HL-60 (cell line): ENCODE results near the gene KCNC1.

Source experiments
- DNase-seq, 2 experiments: peaks; one replicate each; pipeline ENCODE4 v3.0.0-alpha.2; 2010 to 2020; ENCODE audit warnings: low read depth in 1 of 2, low spot score in 1 of 2
- H3K27ac ChIP-seq: fragments of 250-450 bp; sonication (Bioruptor Pico); replicated peaks from 2 replicates; pipeline ENCODE4 v1.5.1; 2020; ENCODE audit warnings: mild to moderate bottlenecking, moderate library complexity
- H3K27me3 ChIP-seq: fragments of 250-450 bp; sonication (Bioruptor Pico); 2 replicates; pipeline ENCODE4 v1.5.1; 2021; ENCODE audit warnings: mild to moderate bottlenecking, moderate library complexity; ENCODE audit not compliant: insufficient read depth, poor library complexity, severe bottlenecking
- H3K4me3 ChIP-seq: replicated peaks from 2 replicates; pipeline ENCODE4 v1.5.1; 2011; ENCODE audit warnings: mild to moderate bottlenecking, control low read depth, low read length; ENCODE audit not compliant: insufficient read depth
- GABPA ChIP-seq: IDR thresholded peaks from 2 replicates; pipeline ENCODE4 v1.6.1; 2012; ENCODE audit warnings: low read depth
- POLR2AphosphoS5 ChIP-seq: IDR thresholded peaks from 2 replicates; pipeline ENCODE4 v1.6.1; 2012; ENCODE audit warnings: low read depth
- SPI1 ChIP-seq: IDR thresholded peaks from 2 replicates; pipeline ENCODE4 v1.6.1; 2012; ENCODE audit warnings: low read depth, mild to moderate bottlenecking, borderline replicate concordance
- TF ChIP-seq, protein P1 (sequence below): IDR thresholded peaks from one replicate; pipeline ENCODE4 v1.5.1; 2011; ENCODE audit warnings: low read length, control low read depth, inconsistent platforms; ENCODE audit not compliant: insufficient read depth
- TF ChIP-seq, protein P2 (sequence below): IDR thresholded peaks from 2 replicates; pipeline ENCODE4 v1.6.1; 2012; ENCODE audit warnings: low read depth; ENCODE audit not compliant: insufficient replicate concordance

The KCNC1 gene

DNA sequence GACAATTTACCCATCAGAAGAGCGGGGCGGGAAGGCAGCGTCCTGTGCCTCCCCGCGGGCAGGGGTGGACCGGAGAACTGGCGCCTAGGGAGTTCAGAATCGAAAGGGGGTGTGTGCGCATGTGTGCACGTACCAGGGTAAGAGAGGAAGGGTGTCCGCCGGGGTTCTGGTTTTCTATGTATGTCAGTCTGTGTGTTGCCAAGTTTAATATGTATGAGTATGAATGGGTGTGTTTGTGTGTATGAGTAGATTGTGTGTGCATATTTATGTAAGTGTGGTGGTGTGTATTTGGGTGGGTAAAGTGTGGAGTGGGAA is 2.0 kb downstream of the KCNC1 start:
- H3K27ac ChIP-seq, result no peak overlapping the region
- no peak overlapping the region for H3K4me3 ChIP-seq
- no peak for TF ChIP-seq GABPA
- TF ChIP-seq POLR2AphosphoS5, result no peak
- TF ChIP-seq, protein P1, sequence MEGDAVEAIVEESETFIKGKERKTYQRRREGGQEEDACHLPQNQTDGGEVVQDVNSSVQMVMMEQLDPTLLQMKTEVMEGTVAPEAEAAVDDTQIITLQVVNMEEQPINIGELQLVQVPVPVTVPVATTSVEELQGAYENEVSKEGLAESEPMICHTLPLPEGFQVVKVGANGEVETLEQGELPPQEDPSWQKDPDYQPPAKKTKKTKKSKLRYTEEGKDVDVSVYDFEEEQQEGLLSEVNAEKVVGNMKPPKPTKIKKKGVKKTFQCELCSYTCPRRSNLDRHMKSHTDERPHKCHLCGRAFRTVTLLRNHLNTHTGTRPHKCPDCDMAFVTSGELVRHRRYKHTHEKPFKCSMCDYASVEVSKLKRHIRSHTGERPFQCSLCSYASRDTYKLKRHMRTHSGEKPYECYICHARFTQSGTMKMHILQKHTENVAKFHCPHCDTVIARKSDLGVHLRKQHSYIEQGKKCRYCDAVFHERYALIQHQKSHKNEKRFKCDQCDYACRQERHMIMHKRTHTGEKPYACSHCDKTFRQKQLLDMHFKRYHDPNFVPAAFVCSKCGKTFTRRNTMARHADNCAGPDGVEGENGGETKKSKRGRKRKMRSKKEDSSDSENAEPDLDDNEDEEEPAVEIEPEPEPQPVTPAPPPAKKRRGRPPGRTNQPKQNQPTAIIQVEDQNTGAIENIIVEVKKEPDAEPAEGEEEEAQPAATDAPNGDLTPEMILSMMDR, result no peak
- TF ChIP-seq, protein P2, sequence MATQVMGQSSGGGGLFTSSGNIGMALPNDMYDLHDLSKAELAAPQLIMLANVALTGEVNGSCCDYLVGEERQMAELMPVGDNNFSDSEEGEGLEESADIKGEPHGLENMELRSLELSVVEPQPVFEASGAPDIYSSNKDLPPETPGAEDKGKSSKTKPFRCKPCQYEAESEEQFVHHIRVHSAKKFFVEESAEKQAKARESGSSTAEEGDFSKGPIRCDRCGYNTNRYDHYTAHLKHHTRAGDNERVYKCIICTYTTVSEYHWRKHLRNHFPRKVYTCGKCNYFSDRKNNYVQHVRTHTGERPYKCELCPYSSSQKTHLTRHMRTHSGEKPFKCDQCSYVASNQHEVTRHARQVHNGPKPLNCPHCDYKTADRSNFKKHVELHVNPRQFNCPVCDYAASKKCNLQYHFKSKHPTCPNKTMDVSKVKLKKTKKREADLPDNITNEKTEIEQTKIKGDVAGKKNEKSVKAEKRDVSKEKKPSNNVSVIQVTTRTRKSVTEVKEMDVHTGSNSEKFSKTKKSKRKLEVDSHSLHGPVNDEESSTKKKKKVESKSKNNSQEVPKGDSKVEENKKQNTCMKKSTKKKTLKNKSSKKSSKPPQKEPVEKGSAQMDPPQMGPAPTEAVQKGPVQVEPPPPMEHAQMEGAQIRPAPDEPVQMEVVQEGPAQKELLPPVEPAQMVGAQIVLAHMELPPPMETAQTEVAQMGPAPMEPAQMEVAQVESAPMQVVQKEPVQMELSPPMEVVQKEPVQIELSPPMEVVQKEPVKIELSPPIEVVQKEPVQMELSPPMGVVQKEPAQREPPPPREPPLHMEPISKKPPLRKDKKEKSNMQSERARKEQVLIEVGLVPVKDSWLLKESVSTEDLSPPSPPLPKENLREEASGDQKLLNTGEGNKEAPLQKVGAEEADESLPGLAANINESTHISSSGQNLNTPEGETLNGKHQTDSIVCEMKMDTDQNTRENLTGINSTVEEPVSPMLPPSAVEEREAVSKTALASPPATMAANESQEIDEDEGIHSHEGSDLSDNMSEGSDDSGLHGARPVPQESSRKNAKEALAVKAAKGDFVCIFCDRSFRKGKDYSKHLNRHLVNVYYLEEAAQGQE, result no peak
- no peak for TF ChIP-seq SPI1
- H3K27me3 ChIP-seq, result peaks cover 35% of the 10 kb centered on the region
- no peak for DNase-seq

DNA sequence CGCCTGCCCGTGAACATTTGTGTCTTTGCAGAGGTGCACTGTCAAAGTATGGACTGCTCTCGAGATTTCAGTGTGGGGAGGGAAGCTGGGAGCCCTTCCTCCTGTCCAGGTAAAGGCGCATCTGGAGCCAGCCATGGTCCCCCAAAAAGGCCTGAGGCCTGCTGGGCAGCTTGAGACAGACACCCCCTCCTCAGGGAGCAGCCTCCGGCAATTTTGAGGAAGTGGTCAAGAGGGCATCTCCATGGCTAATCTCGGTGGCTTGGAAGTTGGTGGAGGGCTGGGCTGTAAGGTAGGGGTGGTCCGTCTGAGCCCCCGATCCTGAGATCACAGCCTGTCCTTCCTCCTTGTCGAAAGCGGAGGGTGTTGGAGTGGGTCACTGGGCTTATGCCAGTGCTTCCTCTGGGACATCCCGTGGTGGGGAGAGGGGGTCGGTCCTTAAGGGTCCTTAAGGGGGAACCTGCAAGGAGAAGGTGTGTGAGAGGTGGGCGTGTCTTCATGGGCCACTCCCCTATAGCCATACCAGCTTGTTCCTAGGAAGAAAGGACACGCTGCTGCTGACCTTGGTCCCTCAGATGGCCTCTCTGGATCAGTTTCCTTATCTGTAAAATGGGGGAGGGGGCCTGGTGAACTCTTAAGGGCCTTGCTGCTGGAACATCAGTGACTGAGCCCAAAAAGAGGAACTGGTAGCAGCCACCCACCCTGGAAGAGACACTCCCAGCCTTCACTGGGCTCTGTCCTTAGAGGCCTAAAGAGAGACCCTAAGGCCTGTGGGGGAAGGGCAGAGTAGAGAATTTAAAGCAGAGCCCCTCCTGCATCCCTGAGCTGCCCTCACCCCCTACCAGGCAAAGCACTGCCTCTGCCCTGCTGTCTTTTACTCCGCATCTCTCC is 2.6 kb downstream of the KCNC1 start:
- no peak for DNase-seq
- peaks cover 35% of the 10 kb centered on the region for H3K27me3 ChIP-seq
- H3K27ac ChIP-seq, result no peak overlapping the region

DNA sequence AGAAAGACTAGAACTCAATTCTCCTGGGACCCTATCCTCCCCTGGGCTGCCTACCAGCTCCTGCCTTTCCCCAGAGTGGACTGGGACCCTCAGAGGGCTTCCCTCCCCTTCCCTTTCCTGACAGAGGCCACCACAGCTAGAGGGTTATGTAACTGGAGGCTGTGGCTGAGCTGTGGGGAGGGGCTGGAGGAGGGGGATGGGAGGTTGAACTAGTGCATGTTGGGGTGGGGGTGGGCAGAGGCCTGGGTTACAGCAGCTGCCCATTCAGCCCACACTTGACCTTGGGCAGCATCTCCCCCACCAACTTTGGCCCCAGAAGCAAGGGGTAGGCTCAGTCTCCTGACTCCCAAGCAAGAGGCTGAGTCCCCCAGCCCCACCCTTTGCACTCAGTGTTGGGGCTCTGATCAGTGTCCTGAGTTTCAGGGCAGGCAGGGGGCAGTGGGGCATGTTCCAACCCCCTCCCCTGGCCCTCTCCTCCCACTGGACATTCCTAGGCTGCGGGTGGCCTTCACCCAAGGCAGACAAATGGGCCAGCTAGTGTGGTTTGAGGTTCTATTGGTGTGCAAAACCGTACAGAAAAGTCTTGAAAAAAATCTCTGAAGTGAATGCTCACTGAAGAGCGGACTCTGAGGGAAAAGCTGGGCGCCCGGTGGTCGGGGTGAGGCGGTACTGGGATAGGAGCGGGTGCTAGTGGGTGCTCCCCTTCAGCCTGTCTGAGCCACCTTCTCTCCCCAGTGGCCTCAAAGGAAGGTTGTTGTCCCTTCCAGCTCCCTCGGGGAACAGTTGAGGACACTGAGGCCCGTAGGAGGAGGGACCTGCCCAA is 3.8 kb downstream of the KCNC1 start:
- Histone ChIP-seq H3K27me3 (peaks cover 34% of the 10 kb centered on the region), H3K27ac (no peak overlapping the region), H3K4me3 (no peak overlapping the region)
- TF ChIP-seq, protein P2, result no peak
- DNase-seq, result no peak

More for the DNA sequence above, 2.6 kb downstream of the KCNC1 start:
- no peak for TF ChIP-seq POLR2AphosphoS5
- TF ChIP-seq SPI1, result peak; percentile 49; the same call in 1 of the 2 replicates
- no peak for TF ChIP-seq GABPA
- no peak overlapping the region for H3K4me3 ChIP-seq

DNA sequence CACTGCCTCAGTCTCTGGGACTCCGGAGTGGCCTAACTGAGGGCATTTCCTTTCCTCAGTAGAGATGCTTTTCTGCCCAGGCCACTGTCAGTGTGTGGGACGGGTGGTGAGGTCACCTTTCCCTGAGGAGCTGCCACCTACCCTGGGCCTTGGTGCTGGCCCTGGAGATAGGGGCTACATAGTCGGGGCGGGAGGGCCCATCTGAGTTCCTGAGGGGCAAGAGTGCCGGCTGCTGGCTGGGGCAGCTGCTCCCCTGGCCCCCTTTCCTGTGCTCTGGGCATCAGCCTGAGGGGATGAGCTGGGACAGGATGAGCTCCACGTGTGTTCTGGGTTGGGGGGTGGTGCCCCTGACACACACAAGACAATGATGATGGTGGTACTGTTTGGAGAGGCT is 5.4 kb downstream of the KCNC1 start:
- Histone ChIP-seq H3K27ac (no peak overlapping the region), H3K4me3 (no peak overlapping the region), H3K27me3 (peaks cover 27% of the 10 kb centered on the region)
- no peak for DNase-seq
- no peak for TF ChIP-seq SPI1
- TF ChIP-seq, protein P1, result no peak
- TF ChIP-seq GABPA, result no peak
- TF ChIP-seq POLR2AphosphoS5, result no peak
- TF ChIP-seq, protein P2, result no peak
